Thymus (tissue), 2 donors: ENCODE data around the gene SYMPK. TPM values are rescaled to one million over a fixed set of nuclear protein-coding genes. Genes with fewer than 3 reads are reported as not detected.

ENCODE experiments used
- polyA plus RNA-seq: library from polyadenylated mRNA; stranded (reverse); fragments of 200-250 nt; gene quantifications from one replicate; pipeline ENCODE4 v1.2.3, GENCODE V29; 2013
- total RNA-seq: library from RNA; stranded (reverse); fragments of 120-200 nt; gene quantifications from one replicate; pipeline ENCODE4 v1.2.4, GENCODE V29; 2013
- donor health status: healthy.

Gene SYMPK
- total and polyA plus RNA-seq, 2 donors: 24.5 to 151 TPM

Other genes with a start within 250 kb of the SYMPK start
- 19.3 TPM for gene EML2, start 223.8 kb downstream of the SYMPK start, total RNA-seq
- gene EML2, start 223.8 kb downstream of the SYMPK start, polyA plus RNA-seq: 55.2 TPM
- 0.14 TPM for gene GIPR, start 194.9 kb downstream of the SYMPK start, total RNA-seq
- gene GIPR, start 194.9 kb downstream of the SYMPK start, polyA plus RNA-seq: 1.6 TPM
- gene SNRPD2, start 171.2 kb downstream of the SYMPK start, total RNA-seq: 711 TPM
- gene SNRPD2, start 171.2 kb downstream of the SYMPK start, polyA plus RNA-seq: 395 TPM
- 3.1 TPM for gene QPCTL, start 170.5 kb downstream of the SYMPK start, total RNA-seq
- gene QPCTL, start 170.5 kb downstream of the SYMPK start, polyA plus RNA-seq: 8.2 TPM
- 6.8 TPM for gene FBXO46, start 132.3 kb downstream of the SYMPK start, total RNA-seq
- 18.8 TPM for gene FBXO46, start 132.3 kb downstream of the SYMPK start, polyA plus RNA-seq
- not detected for gene MEIOSIN, start 129.7 kb downstream of the SYMPK start, total RNA-seq
- gene MEIOSIN, start 129.7 kb downstream of the SYMPK start, polyA plus RNA-seq: 0.02 TPM
- 1.7 TPM for gene SIX5, start 93.9 kb downstream of the SYMPK start, total RNA-seq
- gene SIX5, start 93.9 kb downstream of the SYMPK start, polyA plus RNA-seq: 7.0 TPM
- gene DMPK, start 80.7 kb downstream of the SYMPK start, total RNA-seq: 3.9 TPM
- 59.4 TPM for gene DMPK, start 80.7 kb downstream of the SYMPK start, polyA plus RNA-seq
- gene DMWD, start 70.3 kb downstream of the SYMPK start, total RNA-seq: 12.4 TPM
- 18.1 TPM for gene DMWD, start 70.3 kb downstream of the SYMPK start, polyA plus RNA-seq
- gene RSPH6A, start 47.8 kb downstream of the SYMPK start, total RNA-seq: not detected
- gene RSPH6A, start 47.8 kb downstream of the SYMPK start, polyA plus RNA-seq: 0.14 TPM
- 0.05 TPM for gene FOXA3, start 1.2 kb upstream of the SYMPK start, total RNA-seq
- 0.23 TPM for gene FOXA3, start 1.2 kb upstream of the SYMPK start, polyA plus RNA-seq
- gene IRF2BP1, start 23.0 kb upstream of the SYMPK start, total RNA-seq: 19.3 TPM
- gene IRF2BP1, start 23.0 kb upstream of the SYMPK start, polyA plus RNA-seq: 12.3 TPM
- 1.8 TPM for gene MYPOP, start 39.5 kb upstream of the SYMPK start, total RNA-seq
- 9.1 TPM for gene MYPOP, start 39.5 kb upstream of the SYMPK start, polyA plus RNA-seq
- not detected for gene NANOS2, start 51.6 kb upstream of the SYMPK start, total RNA-seq
- gene NANOS2, start 51.6 kb upstream of the SYMPK start, polyA plus RNA-seq: 0.07 TPM
- 0.09 TPM for gene NOVA2, start 110.7 kb upstream of the SYMPK start, total RNA-seq
- gene NOVA2, start 110.7 kb upstream of the SYMPK start, polyA plus RNA-seq: 1.0 TPM
- gene CCDC61, start 132.3 kb upstream of the SYMPK start, total RNA-seq: 11.3 TPM
- 23.0 TPM for gene CCDC61, start 132.3 kb upstream of the SYMPK start, polyA plus RNA-seq
- gene PGLYRP1, start 159.9 kb upstream of the SYMPK start, total RNA-seq: 4.3 TPM
- 0.37 TPM for gene PGLYRP1, start 159.9 kb upstream of the SYMPK start, polyA plus RNA-seq
- gene IGFL4, start 177.9 kb upstream of the SYMPK start, total RNA-seq: 0.14 TPM
- gene IGFL4, start 177.9 kb upstream of the SYMPK start, polyA plus RNA-seq: 0.16 TPM